HG03521 (cell line): ENCODE measurements around the gene GPRC5B.

Source experiments
- ATAC-seq: cut with Tn5 transposase; IDR thresholded peaks from one replicate; pipeline ENCODE4 v1.9.1; 2021; ENCODE audit warnings: mild to moderate bottlenecking, moderate library complexity; ENCODE audit not compliant: unreplicated experiment

Gene GPRC5B

DNA sequence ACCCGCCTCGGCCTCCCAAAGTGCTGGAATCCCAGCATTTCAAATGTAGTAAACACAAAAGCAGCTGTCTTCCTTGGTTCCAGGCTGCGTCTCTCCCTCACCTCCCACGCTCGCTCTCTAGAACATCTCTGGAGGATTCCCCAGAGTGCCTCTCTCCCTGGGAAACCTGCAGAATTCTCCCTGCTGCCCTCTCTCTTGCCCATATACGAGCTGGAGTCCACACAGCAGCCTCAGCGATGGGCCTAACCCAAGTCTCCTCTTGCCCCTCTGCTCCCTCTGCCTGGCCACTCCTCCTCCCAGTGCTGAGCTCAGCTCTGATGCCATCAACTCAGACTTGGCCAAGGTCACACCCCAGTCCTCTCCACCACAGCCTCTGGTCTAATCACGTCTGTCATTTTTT lies 10.6 kb downstream of the GPRC5B start:
- no peak for ATAC-seq

DNA sequence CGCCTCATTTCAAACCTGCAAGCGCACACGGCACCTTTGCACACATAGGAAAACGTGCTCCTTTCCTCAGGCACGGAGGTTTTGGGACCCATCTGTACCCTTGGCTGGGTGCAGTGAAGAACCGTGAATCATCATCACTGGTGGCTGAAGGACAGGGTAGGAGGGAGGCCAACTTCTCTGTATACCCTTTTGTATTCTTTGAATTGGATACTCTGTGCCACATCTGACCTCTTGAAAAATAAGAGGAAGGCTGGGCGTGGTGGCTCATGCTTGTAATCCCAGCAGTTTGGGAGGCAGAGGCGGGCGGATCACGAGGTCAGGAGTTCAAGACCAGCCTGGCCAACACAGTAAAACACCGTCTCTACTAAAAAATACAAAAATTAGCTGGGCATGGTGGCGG lies 11.7 kb downstream of the GPRC5B start:
- ATAC-seq, result no peak

DNA sequence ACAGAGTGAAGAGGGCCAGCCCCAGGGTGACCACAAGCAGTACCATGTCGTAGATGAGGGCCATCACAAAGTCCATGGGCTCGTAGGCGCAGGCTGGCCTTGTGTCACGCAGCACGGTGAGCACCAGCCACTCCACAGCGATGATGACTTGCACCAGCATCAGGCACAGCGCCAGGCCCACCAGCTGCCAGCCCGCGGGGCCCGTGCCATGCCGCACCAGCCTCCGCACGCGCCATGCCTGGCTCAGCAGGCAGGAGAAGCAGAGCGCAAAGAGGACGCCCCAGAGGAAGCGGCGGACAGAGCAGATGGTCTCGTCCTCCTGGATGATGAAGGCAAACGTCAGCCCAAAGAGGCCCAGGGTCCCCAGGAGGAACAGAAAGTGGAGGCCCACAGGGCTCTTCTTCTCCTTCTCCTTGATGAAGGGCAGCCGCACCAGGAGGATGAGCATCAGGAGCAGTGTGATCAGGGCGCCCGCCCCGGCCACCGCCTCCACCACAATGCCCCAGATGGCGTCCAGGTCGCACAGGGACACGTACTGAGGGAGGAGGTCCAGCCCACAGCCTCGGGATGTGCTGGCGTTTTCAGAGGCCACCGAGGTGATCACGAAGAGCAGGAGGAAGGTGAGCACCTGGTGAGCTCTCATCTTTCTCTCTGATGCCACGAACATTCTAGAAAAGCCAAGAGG lies 12.3 kb downstream of the GPRC5B start:
- no peak for ATAC-seq

DNA sequence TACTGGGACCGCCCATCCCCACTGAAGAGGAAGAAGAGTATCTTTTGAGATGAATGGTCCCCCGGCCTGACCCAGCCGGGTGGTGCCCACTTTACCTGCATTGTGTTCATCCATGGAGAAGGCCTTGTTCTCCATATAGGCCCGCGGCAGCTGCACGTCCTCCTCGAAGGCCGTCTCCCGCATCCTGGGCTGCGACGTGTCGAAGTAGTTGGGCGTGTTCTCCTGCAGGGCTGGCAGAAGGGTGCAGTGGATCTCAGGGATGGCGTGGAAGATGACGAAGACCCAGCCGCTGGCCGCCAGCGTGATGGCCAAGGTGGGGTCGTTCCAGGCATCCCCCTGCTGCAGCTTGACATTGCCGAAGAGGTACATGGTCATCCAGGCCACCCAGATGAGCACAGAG lies 12.9 kb downstream of the GPRC5B start:
- no peak for ATAC-seq

DNA sequence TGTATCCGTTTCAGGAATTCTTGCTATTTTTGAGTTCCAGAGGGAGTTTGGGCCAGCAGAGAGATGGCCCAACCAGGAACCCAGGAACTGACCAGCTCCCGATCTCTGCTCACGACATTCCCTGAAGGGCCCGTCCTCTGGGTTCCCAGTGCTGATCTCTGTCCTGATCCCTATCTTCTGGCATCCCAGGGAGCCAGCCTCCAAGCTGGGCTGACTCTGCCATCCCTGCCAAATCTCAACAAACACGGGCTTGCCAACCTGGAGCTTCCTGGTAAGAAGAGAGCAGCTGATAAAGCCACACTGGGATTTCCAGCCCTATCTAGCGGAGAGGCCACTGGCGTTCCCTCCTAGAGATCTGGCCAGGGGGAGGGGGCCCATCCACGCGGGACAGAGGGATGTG lies 16.2 kb downstream of the GPRC5B start:
- ATAC-seq, result no peak

DNA sequence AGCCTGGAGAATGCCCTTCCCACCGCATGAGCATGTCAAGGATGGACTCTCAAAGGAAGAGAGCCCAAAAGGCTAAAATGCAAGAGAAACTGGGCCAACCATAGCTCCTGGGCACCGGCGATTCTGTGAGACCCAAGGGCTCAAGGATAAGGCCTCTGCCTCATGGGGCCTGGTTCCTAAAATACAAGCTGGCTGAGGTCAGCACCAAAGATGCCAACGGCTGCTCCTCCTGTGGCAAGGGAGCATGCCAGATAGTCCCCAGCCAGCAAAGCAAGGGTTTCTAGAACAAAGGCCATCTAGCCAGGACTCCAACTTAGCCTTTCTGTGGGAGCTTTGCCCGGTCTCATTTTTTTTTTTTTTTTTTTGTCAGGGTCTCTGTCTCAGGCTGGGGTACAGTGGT lies 20.1 kb downstream of the GPRC5B start:
- ATAC-seq, result no peak

DNA sequence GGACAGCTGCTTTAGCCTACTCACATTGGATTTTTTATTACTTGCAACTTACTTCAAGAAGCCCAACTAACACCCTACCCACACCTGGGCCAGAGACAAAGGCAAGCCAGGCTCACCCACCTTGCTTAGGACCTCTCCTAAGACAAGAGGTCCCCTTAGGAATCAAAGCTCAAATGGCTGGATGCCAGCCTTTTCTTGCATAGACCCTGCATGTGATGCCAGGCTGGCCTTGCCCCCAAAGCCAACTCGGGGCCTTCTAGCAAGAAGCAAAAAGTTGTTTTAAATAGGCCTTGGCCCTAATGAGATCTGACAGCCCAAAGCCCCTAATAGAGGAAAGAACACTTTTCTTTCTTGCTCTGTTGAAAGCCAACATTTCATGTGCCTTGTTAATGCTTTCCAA lies 20.7 kb downstream of the GPRC5B start:
- ATAC-seq, result no peak

DNA sequence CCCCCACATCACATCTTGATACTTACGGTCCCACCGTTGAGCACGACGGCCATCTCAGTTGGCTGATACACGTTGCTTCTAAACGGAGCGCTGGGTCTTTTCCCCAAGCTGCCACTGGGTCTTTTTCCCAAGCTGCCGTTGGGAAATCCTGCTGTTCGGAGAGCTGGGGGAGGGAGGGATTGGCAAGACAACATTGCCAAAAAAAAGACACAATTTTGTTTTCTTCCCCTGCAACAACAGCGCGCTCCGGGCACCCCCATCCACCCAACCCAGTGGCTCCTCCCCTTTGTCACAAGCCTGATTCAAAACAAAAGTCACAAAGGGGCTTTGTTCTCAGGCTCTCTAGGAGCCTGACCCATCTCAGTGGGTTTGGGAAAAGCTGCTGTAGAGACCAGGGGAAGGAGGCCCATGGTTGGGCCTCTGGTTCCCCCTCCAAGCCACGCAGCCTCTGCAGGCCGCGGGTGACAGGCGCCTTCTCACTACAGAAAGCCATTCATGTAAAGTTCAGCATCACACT lies 22.8 kb downstream of the GPRC5B start:
- no peak for ATAC-seq

DNA sequence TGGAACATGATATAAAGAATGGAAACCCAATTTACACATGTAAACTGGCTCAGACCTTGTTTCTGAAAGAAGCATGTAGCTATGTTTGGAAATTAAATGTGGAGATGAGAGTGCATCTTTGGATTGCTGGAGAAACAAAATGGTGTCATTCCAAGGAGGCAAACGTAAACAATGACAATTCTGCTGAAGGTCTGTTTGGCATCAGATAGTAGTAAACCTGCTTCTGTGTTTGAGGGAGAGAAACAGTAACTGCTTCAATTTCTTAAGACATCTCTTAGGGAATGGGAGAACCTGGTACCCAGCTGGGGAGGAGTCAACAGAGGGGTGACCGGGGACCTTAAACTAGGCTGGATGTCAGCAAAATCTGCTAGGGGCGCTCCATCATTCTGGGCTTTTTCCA lies 23.5 kb downstream of the GPRC5B start:
- no peak for ATAC-seq

DNA sequence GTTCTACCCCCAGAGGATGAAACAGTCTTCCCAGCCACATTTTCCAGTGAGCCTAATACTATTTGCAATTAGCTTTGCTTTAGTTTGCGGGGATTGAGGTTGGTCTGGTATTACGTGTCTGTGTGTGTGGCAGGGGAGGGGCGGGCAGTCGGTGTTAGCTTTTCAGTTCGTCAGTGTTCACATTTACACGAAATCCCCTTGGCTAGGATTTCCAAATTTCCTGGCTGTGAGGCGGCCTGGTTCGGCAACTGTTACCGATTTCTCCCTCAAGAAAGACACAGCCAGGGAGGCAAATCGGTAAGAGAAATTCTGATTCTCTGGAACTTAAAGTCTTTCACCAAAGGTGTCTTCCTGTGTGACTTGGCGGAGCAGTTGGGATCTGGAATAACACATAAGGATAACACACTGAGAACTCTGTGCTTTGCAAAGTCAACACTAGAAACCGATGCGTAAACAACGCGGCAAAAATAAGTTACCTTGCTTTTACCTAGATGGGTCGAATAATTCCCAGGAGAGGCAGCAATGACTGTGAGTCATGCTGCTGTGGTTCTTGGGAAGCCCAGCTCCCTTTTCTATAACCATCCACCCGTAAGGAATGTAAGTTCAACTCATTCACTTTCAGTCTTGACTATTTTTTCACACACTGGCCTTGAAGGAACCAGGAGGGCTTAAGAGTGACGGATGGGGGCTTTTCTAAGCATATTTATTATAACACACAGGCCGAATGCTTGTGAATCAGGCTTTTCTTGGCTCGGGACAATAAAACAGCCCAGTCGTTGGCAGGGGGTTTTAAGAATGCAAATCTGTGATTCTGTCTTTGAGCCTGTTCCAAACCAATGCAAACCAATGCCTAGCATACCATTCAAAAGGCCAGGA lies 24.2 kb downstream of the GPRC5B start:
- ATAC-seq, result no peak

DNA sequence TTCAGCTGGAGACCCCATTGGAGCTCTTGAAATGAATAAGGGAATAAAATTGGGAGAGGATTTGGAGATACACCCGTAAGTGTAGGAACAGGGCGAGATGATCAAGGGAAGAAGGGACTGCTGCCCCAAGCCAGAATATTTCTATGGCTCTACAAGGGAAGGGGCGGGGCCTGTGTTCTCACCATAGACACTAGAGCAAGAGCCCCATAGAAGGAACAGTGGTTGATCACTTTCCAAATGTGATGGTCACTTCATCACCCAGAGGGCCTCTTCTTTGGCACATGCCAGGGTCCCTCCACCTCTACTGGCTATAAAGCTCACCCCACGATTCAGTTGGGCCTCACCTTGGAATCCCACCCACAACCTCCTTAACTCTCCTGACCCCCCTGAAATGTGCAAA lies 25.0 kb downstream of the GPRC5B start:
- no peak for ATAC-seq

DNA sequence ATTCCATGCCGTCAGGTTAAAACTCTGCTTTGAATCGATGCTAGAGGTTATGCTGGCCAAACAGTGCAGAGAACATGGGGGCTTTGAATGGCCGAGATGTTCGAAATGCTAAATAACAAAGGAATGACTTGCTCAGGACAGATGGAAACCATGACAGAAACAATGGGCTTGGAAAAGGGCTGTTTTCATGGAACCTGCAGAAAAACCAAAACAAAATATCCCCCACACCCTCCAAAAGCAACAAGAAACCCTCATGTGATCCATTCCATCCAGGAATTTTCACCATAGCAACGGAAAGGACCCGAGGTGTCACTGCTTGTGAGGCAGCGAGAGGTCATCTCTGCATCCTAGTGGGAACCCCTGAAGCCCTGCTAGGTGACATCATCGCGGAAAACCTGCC lies 25.5 kb downstream of the GPRC5B start:
- no peak for ATAC-seq

DNA sequence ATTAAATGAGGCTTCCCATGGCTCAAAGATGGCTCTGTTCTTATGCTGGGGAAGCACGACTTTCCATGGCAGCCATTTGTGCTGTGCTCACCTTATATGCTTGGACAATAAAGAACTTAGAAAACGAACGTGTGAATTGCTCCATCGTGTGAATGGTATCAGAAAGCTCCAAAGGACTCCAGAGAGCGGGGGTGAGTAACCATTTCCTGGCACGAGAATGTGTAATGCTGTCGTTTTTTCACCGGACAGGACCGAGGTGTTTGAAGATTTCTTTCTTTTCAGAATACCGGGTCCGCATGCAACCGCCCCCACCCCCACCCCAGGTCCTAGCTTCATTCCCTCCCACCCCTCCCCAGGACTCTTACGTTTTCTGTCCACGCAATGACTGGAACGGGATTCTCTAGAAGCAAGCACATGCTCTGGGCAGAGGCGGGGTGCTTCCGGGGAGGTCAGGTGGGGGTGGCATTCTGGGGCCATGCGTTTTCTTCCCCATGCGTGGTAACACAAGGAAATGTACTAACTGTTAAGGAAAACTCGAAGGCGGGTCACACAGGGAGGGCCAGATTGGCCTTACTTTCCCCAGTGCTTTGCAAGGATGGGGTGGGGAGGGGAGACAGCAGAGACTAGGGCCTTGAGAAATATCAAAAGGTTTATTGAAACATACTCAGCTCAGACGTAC lies 26.2 kb downstream of the GPRC5B start:
- no peak for ATAC-seq

DNA sequence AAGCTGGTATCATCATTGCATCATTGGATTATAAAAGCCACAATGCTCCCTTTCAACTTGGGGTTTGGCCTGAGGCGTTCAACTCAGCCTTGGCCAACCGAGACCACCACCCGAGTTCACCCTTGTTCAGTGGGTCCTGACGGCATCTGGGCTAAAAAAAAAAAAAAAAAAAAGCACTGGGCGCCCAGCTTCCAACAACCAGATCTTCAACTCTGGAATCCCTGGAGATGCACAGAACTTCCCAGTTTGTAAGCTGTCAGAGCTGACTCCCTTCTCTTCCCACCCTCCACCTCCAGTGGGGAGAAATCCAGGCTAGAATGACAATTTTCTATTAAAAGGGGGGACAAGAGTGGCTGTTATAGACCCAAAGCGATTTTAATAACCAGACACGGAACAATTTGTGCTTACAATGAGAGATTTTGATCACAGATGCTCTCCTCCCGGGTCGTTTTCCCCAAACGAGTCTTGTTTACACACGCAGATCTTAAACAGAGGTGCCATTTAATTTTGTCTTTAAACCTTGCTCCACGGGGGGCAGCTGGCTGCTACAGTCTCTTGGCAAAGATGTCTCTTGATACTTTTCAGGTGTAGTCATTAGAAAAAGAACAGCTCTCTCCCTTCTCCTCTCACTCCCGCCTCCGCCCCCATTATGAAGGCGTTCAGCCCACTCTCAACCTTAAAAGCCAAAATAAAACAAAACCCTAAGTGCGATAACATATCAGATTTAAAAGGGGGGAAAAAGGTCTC lies 26.9 kb downstream of the GPRC5B start:
- ATAC-seq, result no peak

DNA sequence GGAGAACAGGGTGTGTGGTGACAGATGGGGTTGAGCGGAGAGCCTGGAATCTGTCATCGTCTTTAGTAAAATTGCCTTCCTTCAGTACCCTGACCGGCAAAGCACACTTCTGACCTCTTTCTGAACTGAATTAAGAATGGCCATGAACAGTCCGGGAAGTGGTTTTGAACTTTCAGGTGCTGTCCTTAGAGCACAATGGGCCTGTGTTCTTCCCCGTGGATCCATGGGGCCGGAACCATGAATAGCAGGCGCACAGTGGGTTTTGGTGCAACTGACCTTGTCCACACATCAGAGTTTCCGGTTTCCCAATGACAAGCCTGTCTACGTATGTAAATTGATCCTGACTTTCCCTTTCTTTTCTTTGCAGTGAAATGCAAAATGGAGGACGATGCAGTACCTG lies 28.5 kb downstream of the GPRC5B start:
- no peak for ATAC-seq

DNA sequence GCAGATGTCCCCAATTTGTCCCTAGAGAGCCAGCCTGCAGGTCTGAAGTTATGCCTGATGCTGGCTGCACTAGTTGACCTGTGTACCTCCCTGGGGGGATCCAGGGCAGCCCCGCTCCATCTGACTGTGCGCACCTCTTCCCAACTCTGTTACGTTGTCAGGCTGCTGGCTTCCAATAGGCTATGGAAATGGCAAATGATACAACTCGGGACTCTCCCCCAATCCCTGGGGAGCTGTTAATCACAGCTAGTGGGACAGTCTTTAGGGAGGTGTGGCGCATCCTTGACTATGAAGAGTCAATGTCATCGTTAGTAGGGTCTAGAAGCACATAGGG lies 30.1 kb downstream of the GPRC5B start:
- ATAC-seq, result no peak

DNA sequence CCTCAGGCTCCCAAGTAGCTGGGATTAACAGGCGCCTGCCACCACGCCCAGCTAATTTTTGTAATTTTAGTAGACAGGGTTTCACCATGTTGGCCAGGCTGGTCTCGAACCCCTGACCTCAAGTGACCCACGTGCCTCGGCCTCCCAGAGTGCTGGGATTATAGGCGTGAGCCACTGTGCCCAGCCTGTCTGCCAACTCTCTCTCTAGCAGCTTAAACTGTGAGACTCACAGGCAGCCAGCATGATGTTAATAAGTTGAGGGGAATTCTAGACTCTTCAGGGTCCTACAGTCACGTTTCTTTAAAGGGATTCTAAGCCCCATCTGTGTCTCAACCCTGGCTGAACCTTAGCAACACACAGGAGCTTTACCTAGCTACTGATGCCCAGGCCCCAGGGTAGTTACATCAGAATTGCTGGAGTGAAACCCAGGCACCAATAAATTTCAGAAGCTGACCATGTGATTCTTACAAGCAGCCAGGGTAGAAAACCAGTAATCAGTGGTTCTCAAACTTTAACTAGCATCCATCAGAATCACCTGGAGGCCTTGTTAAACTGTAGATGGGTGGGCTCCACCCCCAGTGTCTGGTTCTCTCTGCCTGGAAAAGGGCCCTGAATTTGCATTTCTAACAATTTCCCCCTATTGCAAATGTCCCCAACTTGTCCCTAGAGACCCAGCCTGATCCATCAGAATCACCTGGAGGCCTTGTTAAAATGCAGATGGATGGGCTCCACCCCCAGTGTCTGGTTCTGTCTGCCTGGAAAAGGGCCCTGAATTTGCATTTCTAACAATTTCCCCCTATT lies 30.7 kb downstream of the GPRC5B start:
- ATAC-seq, result no peak

DNA sequence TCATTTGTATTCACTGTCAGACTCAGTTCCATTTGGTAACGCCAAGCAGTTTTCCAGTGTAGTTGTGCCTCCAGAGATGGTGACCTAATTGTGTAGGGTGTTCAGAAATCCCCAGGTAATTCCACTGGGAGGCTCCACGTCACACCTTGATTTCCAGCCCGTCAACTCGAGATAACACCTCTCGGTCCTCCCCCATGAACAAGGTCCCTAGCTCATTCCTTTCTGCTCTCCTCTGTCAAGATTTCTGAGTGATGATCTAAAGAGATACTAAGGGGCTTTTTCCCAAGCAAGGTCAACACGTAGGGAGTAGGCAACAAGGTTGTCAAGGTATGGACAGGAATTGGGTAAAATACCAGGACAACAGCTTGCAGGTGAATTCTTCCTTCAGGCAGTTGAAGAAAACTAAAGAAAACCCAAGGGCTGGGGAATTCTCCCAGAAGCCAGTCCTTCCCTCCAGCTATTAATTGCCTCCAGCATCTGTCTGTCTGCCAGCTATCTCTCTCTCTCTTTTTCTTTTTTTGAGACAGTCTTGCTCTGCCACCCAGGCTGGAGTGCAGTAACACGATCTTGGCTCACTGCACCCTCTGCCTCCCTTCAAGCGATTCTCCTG lies 31.4 kb downstream of the GPRC5B start:
- ATAC-seq, result no peak

DNA sequence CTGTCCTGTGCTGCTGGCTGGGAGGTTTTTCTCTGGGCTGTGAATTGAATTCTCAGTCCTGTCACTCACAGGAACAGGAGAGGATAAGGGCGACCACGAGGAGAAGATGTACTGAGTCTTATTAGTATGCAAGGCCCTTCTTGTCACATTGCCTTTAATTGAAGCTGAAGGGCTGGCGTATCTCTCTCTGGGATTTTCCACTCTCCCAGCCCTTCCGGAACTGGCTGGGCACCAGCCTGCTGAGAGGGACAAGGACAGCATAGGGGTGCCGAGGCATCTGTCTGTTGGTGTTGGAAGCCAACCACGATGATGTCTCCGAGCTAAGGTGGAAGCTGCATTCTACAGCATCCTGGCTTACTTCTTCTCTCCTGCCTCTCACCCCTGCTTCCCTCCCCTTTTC lies 33.2 kb downstream of the GPRC5B start:
- no peak for ATAC-seq
